HG02798 (cell line): ENCODE measurements around the gene ASXL1.

Experiments used
- ATAC-seq: cut with Tn5 transposase; IDR thresholded peaks from one replicate; pipeline ENCODE4 v1.9.1; 2021; ENCODE audit warnings: mild to moderate bottlenecking; ENCODE audit not compliant: unreplicated experiment, poor library complexity

Gene ASXL1

DNA sequence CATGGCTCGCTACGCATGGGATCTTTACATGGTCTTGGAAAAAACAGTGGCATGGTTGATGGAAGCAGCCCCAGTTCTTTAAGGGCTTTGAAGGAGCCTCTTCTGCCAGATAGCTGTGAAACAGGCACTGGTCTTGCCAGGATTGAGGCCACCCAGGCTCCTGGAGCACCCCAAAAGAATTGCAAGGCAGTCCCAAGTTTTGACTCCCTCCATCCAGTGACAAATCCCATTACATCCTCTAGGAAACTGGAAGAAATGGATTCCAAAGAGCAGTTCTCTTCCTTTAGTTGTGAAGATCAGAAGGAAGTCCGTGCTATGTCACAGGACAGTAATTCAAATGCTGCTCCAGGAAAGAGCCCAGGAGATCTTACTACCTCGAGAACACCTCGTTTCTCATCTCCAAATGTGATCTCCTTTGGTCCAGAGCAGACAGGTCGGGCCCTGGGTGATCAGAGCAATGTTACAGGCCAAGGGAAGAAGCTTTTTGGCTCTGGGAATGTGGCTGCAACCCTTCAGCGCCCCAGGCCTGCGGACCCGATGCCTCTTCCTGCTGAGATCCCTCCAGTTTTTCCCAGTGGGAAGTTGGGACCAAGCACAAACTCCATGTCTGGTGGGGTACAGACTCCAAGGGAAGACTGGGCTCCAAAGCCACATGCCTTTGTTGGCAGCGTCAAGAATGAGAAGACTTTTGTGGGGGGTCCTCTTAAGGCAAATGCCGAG lies 78.2 kb downstream of the ASXL1 start:
- ATAC-seq: no peak

DNA sequence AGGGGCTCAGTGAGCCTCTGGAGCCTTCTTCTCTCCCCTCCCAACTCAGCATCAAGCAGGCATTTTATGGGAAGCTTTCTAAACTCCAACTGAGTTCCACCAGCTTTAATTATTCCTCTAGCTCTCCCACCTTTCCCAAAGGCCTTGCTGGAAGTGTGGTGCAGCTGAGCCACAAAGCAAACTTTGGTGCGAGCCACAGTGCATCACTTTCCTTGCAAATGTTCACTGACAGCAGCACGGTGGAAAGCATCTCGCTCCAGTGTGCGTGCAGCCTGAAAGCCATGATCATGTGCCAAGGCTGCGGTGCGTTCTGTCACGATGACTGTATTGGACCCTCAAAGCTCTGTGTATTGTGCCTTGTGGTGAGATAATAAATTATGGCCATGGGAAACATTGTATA lies 78.8 kb downstream of the ASXL1 start:
- no peak for ATAC-seq

DNA sequence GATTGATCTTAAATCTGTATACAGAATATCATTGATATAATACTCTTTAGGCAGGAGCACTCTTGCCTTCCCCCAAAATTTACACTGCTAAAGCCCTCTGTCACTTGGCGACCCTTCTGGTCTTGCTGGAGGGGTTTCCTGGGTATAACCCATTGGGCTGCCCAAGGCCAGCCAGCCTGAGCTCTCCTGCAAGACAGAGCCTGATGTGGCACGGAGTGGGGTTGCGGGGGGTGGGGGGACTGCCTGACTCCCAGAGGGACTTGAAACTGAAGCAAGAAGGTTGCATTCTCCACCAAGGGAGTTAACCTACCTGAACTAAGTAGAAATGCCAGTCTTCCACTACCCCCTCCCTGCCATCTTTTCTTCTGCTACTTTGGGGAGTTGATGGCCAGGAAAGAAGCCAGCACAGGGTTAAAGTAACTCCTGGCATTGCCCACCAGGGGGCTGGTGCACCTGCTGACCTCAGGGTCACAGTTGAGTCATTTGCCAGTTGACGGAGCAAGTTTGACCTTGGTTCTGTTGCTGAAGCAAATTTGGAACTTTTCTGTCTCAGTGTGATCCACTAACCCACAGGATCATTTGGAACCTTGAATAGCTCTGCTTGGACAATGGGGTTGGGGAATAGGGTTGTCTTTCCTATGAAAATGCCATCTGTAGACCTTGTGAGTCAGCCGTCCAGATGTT lies 79.4 kb downstream of the ASXL1 start:
- no peak for ATAC-seq

DNA sequence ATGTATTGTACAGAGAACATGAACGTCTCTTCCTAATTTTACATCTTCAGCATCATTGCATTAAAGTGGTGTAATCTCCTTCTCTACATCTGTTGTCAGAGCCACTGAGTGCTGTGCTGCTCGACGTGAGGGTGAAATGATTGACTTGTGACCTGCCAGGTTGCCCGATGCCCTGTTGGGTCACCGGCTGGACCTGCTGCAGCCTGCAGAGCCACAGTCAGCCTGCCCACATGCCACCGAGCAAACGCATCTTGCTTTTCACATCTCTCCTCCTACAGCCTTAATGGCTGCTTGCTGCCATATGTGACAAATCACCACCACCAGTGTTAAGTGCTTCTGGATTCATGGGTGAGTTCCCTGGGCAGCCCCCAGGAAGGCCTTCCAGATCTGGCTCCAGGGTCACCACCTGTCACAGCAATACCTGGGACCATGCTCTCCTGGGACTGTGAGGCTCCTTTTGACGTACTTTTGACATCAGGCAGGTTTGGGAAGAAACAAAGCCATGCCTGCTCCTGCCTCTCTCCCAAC lies 80.3 kb downstream of the ASXL1 start:
- ATAC-seq: no peak

DNA sequence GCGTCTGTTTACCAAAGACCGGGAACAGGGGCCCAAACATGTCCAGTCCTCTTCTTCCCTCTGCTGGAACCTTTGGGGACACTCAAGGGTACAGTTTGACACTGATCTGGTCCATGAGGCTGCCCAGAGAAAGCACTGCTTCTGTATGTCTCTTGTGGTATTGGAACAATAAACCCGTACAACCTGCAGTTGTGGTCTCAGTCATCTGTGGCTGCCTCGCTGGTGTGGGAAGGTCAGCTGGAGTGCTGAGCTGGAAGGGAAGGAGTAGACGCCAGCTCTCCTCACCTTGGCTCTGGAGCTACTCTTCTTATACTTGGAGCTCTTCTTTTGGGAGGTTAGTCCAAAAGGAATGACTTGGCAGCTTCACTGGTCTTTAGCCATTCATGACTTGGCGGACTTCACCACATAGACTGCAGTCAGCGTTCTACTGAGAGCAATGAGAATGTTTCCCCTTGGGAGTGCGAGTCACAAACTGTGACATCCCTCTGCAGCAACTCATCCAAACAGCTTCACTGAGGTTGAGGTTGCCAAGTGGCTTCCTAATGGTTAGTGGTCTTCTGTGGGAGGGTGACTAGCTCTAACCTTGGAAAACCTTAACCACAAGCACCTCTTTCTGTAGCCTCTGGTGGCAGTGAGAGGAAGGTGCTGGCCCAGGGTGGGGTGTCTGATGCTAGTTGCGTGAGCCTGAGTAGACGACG lies 81.2 kb downstream of the ASXL1 start:
- no peak for ATAC-seq

DNA sequence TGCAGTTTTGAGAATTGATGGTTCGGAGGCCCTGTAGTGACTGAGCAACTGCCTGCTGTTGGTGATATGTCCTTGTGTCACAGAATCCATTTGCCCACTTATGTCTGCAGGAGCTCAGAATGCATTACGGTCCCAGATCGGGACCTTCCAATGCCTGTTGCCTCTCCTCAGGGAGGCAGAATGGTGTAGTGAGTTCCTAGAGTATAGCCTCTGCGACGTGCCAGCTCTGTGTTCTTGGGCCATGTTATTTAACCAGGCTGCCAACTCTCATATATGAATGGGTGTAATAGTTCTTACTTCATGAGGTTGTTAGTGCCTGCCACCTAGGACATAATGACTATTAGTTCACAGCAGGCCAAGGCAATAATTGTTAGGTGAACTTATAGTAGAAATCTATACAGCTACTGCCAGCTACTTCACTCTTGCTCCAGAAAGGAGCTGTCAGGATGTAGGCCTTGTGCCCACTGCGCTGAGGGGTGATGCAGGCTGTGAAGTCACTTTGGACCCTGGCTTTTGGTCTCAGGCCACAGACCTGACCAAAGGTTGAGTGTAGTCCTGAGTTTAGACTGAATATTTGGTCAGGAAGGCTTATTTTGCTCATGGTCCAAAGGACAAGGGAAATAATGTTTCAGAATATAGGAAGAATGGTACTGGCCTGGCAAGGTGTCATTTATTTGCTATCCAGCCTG lies 82.1 kb downstream of the ASXL1 start:
- ATAC-seq: no peak

DNA sequence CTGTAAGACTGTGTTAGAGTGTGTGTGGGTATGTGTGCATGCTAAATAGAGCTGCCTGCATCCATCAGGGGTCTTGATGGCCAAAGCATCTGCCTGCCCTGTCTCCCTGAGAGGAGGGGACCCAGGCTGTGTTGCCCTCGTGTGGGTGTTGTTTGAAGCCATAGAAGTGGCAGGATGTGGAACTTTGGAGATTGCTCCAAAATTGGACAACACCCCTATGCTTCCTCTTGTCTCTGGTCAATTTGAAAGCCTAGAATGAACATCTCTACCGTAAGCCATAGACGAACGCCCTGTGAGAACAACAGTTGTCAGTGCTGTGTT lies 82.6 kb downstream of the ASXL1 start:
- ATAC-seq: no peak

DNA sequence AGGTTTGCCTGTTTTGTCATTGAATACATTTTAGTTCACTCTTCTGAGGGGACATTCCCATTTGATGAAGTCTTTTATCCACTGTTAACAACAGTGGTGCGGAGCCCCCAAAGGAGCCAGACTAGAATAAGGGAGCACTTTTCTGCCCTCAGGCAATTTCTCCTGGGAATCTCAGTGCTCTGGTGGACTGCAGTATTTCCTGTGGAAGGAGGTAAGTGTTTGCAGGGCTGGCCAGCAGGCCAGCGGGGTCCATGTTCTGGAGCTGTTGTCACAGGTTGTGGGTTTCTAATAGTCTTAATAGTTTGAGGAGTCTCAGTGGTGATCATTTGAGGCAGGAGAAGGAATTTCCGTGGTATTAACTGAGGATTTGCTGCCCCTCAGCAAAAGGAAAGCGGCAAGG lies 83.5 kb downstream of the ASXL1 start:
- no peak for ATAC-seq

DNA sequence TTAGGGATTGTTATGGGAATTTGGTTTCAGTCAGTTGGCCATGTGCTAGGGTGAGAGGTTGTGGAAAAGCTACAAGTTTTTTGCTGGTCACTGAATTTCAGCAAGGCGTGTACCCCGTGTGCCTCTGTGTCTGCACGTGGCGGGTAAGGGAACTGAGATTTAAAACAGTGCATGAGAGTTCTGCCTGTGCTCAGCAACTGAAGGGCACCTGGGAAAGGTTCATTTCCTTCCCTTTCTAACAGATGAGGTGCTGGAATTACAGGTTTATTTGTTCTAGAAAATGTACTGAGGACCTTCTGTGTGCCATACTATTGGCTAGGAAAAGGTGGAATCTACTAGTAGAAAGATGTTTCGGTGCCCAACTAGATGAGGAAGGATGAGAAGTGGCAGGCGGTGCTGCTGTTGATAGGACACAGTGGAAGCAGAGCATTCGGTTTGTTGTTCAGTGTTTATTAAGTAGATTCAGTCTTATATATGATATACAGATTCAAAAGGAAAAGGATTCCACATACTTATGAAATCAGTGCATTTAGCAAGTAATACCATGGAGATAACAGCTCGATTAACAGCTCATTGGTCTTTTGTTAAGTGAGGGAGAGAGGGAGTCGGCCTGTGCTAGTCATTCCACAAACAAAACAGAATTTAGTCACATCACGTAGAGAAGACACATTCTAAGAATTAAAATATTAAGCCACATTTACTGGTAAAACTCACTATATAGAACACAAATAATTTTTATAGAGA lies 84.7 kb downstream of the ASXL1 start:
- ATAC-seq: no peak

DNA sequence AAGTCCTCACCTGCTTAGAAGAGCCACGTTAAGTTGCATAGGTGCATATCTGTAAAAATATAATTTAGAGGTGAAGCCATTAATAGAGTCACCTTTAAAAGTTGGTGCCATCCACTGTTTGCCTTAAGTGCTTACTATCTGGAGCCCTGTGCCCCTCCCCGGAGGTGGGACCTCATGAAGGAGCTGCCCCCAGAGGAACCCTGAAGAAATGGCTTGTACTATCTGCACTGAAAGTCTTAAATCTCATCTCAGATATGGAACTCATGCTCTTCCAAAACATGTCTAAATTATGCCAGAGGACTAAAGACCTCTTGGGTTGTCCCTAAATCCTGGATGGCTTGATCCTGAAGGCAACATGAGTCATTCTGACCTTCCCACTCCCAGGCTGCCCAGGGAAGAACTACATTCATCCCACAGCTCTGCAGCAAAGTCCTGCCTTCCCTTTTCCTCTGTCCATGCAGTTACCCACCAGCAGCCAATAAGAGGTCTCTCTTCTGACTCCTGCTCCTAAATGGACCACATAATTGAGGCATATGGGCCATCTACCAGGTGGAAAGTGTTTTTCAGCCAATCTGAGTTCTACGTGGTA lies 85.3 kb downstream of the ASXL1 start:
- ATAC-seq: no peak

DNA sequence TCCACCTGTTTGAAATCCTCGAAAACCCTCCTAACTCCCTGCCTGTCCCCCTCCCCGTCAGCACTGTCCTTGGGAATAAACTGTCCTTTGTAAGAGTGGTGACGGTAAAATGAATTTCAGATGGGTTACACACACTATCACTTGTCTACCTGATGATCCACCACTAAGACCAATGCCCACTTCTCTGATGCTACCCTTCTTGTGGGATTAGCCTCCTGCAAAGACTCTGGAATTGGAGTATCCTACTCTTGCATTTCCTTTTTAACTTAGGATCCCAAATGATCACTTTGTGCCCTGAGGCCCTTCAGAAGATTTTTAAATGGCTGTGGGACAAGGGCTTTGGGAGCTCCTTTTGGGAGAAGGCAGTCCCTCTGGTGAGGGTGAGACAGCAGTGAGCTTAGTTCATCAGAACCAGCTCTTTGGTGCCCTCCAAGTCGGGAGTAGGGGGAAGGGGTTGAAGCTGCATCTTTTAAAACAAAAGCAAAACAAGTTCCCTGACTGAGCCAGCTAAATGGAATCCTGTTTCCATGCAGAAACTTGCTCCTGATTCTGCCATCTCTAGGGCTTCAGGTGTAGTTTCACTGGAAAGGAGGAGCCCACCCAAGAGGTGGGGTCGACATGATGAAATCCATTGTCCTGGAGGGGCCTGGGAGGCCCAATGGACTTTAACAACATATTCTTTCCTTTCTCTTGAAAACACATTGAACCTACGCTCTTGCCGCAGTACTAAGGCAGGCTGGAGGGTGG lies 86.5 kb downstream of the ASXL1 start:
- ATAC-seq: no peak

DNA sequence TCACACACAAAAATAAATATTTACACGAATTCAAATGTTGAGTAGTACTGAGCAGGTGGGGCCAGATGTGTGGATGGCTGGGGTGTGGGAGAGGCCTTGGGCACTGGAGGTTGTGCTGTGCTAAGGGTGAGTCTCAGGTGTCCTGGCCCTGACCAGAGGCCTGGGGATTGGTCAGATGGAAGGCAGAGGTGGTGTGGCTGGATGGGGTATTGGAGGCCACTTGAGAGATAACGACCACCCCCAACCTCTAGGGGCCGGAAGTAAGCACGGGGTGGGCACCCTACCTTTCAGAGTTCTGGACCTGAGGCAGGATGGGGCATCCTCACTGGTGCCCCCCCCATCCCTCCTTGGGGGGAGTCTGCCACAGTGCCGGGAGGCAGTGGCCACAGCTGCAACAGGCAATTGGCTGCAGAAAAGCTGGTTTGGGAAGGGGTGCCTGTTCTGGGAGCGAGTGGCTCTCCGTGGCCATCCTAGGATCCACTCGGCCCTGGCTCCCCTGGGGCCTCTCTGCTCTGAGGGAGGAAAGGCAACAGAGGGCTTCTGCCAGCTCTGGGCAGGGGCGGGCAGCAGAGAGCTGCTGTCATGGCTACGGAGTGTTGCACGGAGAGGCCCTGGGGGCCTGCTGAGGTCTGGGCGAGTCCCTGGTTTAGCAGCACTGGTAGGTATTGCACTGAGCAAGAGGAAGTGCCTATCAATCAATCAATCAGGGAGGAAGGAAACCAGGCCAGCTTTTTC lies 87.6 kb downstream of the ASXL1 start:
- ATAC-seq: no peak

DNA sequence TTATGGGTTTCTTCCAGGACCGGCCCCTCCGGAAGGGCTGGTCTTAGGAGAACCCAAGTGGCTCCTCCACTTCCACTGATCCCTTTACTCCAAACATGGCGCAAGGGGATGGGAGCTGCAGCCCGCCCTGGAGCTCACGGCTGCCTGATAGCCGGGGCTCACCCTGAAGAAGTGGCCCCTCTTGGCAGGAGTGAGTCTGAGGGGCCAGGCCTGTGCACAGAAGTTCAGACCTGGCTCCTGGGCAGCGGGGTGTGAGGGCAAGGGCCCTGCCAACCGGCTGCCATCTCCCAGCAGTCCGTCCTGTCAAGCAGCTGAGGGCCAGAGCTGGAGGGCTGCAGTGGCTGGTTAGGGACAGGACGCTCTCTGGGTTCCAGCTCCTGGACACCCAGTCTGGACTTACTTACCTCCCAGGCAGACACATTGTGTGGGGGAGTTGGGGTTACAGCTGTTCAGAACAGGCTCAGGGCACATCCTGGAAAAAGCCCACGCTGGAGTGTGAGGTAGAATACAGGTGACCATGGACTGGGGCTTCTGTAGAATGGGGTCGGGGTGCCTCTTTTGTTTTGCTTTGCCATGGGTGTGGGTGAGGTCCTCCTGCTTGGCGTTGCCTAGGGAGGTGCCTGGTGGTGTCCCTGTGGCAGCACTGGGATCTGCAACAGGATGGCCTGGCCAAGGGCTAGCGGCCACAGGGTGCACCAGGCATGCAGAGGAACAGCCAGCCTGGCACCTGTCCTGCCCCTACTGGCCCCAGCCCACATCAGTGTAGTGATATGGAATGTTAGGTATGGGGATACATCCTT lies 88.4 kb downstream of the ASXL1 start:
- no peak for ATAC-seq

DNA sequence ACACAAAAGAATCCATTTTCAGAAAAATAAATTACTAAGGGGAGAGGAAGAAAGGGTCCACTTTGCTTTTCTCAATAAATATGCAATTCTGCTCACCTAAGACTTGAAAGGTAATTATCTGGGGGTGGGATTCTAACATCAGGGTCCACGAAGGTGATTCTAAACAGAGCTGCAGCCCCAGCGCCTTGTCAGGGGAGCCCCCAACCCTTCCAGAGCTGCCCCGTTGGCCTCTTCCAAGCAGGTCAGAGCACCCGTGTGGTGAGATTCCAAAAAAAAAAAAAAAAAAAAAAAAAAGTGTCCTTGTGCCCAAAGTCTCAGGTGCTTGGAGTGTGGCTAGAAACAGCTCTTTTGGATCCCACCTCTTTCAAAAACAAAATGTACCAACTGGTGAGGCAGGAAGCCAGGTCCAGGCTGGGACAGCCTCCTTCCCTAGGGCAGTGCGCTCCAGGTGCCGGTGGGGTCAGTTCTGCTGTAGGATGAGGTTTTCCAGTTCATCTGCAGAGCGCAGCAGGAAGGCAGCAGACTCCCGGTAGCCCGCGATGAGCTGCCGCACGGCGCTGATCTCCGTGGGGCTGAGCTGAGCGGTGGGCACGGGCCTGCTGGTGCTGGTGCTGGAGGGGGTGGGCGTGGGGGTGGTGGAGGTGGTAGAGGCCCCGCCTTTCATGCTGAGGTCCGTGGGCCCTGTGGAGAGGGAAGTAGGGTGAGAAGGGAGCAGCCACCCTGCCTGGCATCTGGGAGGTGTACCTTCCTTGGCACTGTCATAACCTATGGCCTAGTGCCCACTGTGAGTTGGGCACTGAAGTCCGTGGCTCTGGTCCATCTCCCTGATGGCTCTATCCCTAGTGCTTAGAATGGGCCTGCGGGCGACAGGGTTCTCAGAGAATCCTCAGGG lies 89.3 kb downstream of the ASXL1 start:
- ATAC-seq: no peak

DNA sequence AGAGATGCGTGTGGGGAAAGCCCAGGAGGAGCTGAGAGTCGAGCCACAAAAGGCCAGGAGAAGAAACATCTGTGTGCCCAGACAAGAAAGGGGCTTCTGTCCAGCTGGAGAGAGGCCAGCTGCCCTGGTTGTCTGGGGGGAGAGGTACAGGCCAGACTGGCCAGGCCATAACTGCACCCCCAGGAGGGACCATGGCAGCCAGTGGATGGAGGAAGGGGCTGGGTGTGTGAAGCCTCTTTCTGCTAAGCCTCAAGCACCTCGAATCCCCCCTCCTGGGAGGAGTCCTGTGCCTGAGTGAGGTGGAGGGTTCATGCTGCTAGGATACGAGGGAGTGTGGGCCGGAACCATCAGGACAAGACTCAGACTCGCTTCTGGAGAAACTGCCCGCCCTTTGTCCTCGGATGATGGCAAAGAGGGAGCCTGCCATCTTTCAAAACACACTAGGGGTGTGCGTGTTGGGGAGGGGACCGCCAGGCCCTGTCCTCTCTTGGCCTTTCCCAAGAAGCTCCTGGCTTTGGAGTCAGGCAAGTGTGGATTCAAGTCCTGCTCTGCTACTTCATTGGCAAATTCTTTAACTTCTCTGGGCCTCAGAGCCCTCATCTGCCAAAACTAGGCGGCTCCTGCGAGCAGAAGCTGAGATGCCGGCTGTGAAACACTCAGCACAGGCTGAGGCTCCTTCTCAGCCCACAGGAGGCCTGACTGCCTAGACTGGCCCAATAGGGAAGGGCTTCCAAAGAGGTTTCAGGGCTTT lies 90.3 kb downstream of the ASXL1 start:
- ATAC-seq: no peak
